ENCODE data around the gene ANKRD13C.
A peak's percentile ranks its signal among the peaks of the same experiment; 100 is the strongest.
"Not testable (repeated sequence)": the region's sequence is repeated elsewhere in the genome, so short reads cannot be mapped to it uniquely, and the experiment has no call there.

The ANKRD13C gene

GRCh38 chr1:70354332-70355110 is at the start of gene ANKRD13C:
Gene ANKRD13C (minus strand): TSS chr1:70354722. CDS start chr1:70354408, 314 bp downstream.
- peak; percentile 93 to 94 for DNase-seq

- no peak for DNase-seq
Observed at GRCh38 chr1:70403759-70404158, 49.2 kb upstream of the ANKRD13C start.

GRCh38 chr1:70401974-70402373 is 47.5 kb upstream of the ANKRD13C start:
- no peak for DNase-seq

GRCh38 chr1:70400335-70400734 is 45.8 kb upstream of the ANKRD13C start:
- DNase-seq, result no peak

- no peak for DNase-seq
Observed at GRCh38 chr1:70397013-70397412, 42.5 kb upstream of the ANKRD13C start.

- no peak for DNase-seq
Observed at GRCh38 chr1:70396607-70397006, 42.1 kb upstream of the ANKRD13C start.

GRCh38 chr1:70392626-70393025 is 38.1 kb upstream of the ANKRD13C start:
- DNase-seq, result no peak

GRCh38 chr1:70387507-70387906 is 33.0 kb upstream of the ANKRD13C start:
- no peak for DNase-seq

- no peak for DNase-seq
Observed at GRCh38 chr1:70386121-70386520, 31.6 kb upstream of the ANKRD13C start.

- DNase-seq, result no peak
Observed at GRCh38 chr1:70385477-70385876, 31.0 kb upstream of the ANKRD13C start.

- DNase-seq, result no peak
Observed at GRCh38 chr1:70384542-70384941, 30.0 kb upstream of the ANKRD13C start.

- DNase-seq, result no peak
Observed at GRCh38 chr1:70383483-70383882, 29.0 kb upstream of the ANKRD13C start.

- no peak for DNase-seq
Observed at GRCh38 chr1:70382682-70383081, 28.2 kb upstream of the ANKRD13C start.

GRCh38 chr1:70376196-70376595 is 21.7 kb upstream of the ANKRD13C start:
- no peak for DNase-seq

GRCh38 chr1:70373580-70373979 is 19.1 kb upstream of the ANKRD13C start:
- not testable (repeated sequence) for DNase-seq

GRCh38 chr1:70372426-70372825 is 17.9 kb upstream of the ANKRD13C start:
- DNase-seq, result no peak

GRCh38 chr1:70371586-70371985 is 17.1 kb upstream of the ANKRD13C start:
- DNase-seq, result not testable (repeated sequence)

- not testable (repeated sequence) for DNase-seq
Observed at GRCh38 chr1:70367397-70367796, 12.9 kb upstream of the ANKRD13C start.

GRCh38 chr1:70366997-70367396 is 12.5 kb upstream of the ANKRD13C start:
- DNase-seq, result not testable (repeated sequence)

GRCh38 chr1:70366425-70366952 is 12.0 kb upstream of the ANKRD13C start:
- DNase-seq, result not testable (repeated sequence)

GRCh38 chr1:70364439-70364838 is 9.9 kb upstream of the ANKRD13C start:
- no peak for DNase-seq

GRCh38 chr1:70361727-70362398 is 7.3 kb upstream of the ANKRD13C start:
- no peak for DNase-seq

- DNase-seq, result no peak
Observed at GRCh38 chr1:70360321-70360720, 5.8 kb upstream of the ANKRD13C start.
